ENCODE measurements around the gene TRAF2. TPM values are rescaled to one million over a fixed set of nuclear protein-coding genes. Genes with fewer than 3 reads are reported as not detected.
A peak's percentile ranks its signal among the peaks of the same experiment; 100 is the strongest.

Gene TRAF2
- total and polyA plus RNA-seq, 2 of the 13 experiments (the other 11 are each of a cell fraction or from before 2014, with no cell fraction given): 12.4 to 13.6 TPM

GRCh38 chr9:136854113-136854841, 32.0 kb upstream of the TRAF2 start (continued):
- TF ChIP-seq E2F2 (CRISPR knock-in tag; IDR thresholded peaks at IDR 0.05; ENCODE audit: borderline replicate concordance) (no peak), AGO1 (IDR thresholded peaks at IDR 0.05; ENCODE audit: low read depth, low read length, poor library complexity, severe bottlenecking) (peak; percentile 65), BATF2 (CRISPR knock-in tag; IDR thresholded peaks at IDR 0.05) (no peak), MAFF (IDR thresholded peaks at IDR 0.05; ENCODE audit: low read depth, low read length) (no peak), POLR2AphosphoS5 (IDR thresholded peaks at IDR 0.05; ENCODE audit: low read depth, low read length) (no peak), TGIF2 (CRISPR knock-in tag; IDR thresholded peaks at IDR 0.05) (no peak), NR2C2 (CRISPR knock-in tag; IDR thresholded peaks at IDR 0.05; ENCODE audit: borderline replicate concordance) (no peak), KLF6 (CRISPR knock-in tag; IDR thresholded peaks at IDR 0.05) (no peak), AKAP8 (CRISPR knock-in tag; IDR thresholded peaks at IDR 0.05) (0 out of 2 replicates have a peak, but pooled peaks have one; percentile 19), GFI1 (CRISPR knock-in tag; IDR thresholded peaks at IDR 0.05; ENCODE audit: borderline replicate concordance) (no peak), ZNF687 (CRISPR knock-in tag; IDR thresholded peaks at IDR 0.05) (peak; percentile 13; the same call in 1 of the 2 replicates), SMARCE1 (IDR thresholded peaks at IDR 0.05; ENCODE audit: borderline replicate concordance) (no peak), ISL2 (CRISPR knock-in tag; IDR thresholded peaks at IDR 0.05) (no peak), TEF (CRISPR knock-in tag; IDR thresholded peaks at IDR 0.05) (no peak), POLR2G (IDR thresholded peaks at IDR 0.05; ENCODE audit: low read depth, low read length) (peak; percentile 53; the same call in 1 of the 2 replicates), DBP (CRISPR knock-in tag; IDR thresholded peaks at IDR 0.05; ENCODE audit: not compliant biosample characterization) (no peak), KAT7 (CRISPR knock-in tag; IDR thresholded peaks at IDR 0.05; ENCODE audit: borderline replicate concordance) (no peak), RBFOX2 (IDR thresholded peaks at IDR 0.05; ENCODE audit: low read depth, low read length) (peak; percentile 70)
- TF ChIP-seq, protein P1, sequence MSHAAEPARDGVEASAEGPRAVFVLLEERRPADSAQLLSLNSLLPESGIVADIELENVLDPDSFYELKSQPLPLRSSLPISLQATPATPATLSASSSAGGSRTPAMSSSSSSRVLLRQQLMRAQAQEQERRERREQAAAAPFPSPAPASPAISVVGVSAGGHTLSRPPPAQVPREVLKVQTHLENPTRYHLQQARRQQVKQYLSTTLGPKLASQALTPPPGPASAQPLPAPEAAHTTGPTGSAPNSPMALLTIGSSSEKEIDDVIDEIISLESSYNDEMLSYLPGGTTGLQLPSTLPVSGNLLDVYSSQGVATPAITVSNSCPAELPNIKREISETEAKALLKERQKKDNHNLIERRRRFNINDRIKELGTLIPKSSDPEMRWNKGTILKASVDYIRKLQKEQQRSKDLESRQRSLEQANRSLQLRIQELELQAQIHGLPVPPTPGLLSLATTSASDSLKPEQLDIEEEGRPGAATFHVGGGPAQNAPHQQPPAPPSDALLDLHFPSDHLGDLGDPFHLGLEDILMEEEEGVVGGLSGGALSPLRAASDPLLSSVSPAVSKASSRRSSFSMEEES (CRISPR knock-in tag; IDR thresholded peaks at IDR 0.05): no peak
